ENCODE measurements around the gene STX1A. TPM values are rescaled to one million over a fixed set of nuclear protein-coding genes. Genes with fewer than 3 reads are reported as not detected.
A peak's percentile ranks its signal among the peaks of the same experiment; 100 is the strongest.

The STX1A gene
- total RNA-seq, 2 donors from 2014 or later, result 9.9 to 12.5 TPM

DNA sequence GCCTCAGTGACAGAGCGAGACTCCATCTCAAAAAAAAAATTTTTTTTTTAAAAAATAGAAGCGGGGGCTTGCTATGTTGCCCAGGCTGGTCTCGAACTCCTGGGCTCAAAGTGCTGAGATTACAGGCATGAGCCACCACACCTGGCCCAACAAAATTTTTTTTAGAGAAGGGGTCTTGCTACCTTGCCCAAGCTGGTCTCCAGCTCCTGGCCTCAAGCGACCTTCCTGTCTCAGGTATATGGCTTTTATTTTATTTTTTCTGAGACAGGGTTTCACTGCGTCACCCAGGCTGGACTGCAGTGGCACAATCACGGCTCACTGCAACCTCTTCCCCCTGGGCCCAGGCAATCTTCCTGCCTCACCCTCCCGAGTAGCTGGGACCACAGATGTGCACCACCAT is 20.7 kb upstream of the STX1A start:
- no peak overlapping the region for H3K4me3 ChIP-seq
- no peak for TF ChIP-seq POLR2A (IDR thresholded peaks at IDR 0.05)
- TF ChIP-seq, protein P1, sequence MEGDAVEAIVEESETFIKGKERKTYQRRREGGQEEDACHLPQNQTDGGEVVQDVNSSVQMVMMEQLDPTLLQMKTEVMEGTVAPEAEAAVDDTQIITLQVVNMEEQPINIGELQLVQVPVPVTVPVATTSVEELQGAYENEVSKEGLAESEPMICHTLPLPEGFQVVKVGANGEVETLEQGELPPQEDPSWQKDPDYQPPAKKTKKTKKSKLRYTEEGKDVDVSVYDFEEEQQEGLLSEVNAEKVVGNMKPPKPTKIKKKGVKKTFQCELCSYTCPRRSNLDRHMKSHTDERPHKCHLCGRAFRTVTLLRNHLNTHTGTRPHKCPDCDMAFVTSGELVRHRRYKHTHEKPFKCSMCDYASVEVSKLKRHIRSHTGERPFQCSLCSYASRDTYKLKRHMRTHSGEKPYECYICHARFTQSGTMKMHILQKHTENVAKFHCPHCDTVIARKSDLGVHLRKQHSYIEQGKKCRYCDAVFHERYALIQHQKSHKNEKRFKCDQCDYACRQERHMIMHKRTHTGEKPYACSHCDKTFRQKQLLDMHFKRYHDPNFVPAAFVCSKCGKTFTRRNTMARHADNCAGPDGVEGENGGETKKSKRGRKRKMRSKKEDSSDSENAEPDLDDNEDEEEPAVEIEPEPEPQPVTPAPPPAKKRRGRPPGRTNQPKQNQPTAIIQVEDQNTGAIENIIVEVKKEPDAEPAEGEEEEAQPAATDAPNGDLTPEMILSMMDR (IDR thresholded peaks at IDR 0.05), result no peak
- no peaks in the 10 kb centered on the region for H3K9me3 ChIP-seq
- no peaks in the 10 kb centered on the region for H3K27me3 ChIP-seq
- 88 to 97% methylated on average over 7 of the region's 7 CpGs for WGBS, 2 donors
- ATAC-seq (no peak), DNase-seq (no peak)
- intact Hi-C loops (cut with DNase I), result no loop called here
- H3K27ac ChIP-seq, result peak overlapping the region; percentile 51 to 100 (median 98)
- peaks cover 87% of the 10 kb centered on the region for H3K4me1 ChIP-seq
- H3K36me3 ChIP-seq (replicated peaks in 1 of 2; ENCODE audit: insufficient read depth in 1 of 2, low read depth in 2 of 2), result peaks cover 0 to 7% of the 10 kb centered on the region in 2 donors

DNA sequence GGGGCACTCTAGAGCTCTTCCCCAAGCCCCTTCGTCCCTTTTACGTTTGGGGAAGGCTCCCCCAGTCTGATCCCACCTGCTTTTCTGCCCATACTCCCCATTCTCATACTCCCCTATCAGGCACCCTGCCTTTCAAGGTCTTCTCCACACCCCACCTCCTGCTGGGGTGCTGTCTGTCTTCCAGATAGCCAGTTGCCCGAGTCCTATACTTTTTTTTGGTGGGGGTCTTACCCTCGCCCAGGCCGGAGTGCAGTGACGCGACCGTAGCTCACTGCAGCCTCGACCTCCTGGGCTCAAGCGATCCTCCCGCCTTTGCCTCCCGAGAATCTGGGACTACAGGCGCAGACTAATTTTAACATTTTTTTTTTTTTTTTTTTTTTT is 19.9 kb upstream of the STX1A start:
- DNase-seq (peak in 3 of 4 donors; percentile 36 to 46 (median 43)), ATAC-seq (no peak)
- Histone ChIP-seq H3K4me1 (peaks cover 88% of the 10 kb centered on the region), H3K27me3 (no peaks in the 10 kb centered on the region), H3K4me3 (peak overlapping the region in 1 of 2 donors; percentile 7), H3K27ac (peak overlapping the region; percentile 94 to 100 (median 98)), H3K9me3 (no peaks in the 10 kb centered on the region), H3K36me3 (replicated peaks in 1 of 2; ENCODE audit: insufficient read depth in 1 of 2, low read depth in 2 of 2) (peaks cover 0 to 7% of the 10 kb centered on the region in 2 donors)
- 22 to 28% methylated on average over 13 of the region's 13 CpGs for WGBS, 2 donors
- intact Hi-C loops (cut with DNase I), result no loop called here
- no peak for TF ChIP-seq POLR2A (IDR thresholded peaks at IDR 0.05)
- TF ChIP-seq, protein P1 (IDR thresholded peaks at IDR 0.05), result no peak

DNA sequence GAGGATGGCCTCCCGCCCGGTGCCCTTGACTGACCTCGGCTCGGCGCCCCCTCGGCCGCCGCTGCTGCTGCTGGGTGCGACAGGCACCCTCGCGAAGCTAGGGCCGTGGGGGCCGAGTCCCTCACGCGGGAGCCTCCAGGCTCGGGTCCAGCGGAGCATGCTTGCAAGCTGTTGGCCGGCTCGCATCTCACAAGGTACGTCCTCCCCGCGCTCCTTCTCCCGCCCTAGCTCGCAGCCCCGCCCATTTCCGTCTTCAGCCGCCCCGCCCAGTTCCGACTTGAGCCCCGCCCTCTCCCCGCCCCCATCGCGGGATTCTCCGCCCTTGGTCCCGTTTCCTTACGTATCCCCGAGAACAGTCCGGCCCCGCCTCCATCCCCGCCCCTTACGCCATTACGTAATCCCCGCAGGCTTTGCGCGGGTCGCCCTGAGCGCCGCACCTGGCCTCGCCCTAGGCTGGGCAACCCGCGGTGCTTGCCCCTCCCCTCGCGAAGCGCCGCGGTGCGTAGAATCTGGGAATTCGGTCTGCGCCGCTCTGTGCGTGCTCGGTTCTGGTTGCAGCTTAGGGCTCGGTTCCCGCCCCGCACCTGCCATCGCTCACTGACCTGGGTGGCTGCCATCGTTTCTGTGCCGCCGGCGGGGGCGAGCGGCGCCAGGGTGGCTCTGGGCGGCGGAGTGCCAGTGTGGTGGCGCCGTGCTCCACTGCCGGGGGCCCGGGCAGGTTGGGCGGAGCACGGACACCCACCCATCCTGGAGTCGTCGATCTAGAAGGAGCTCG is 19.3 kb upstream of the STX1A start, which contains the start of gene ABHD11:
Gene ABHD11, minus strand, starts transcription at position 191 of the 775 bp plus-strand sequence. Its CDS starts 32 bp downstream, at position 159.
- peak within 1 kb of the TSS; percentile 94 to 100 (median 98) for H3K27ac ChIP-seq

DNA sequence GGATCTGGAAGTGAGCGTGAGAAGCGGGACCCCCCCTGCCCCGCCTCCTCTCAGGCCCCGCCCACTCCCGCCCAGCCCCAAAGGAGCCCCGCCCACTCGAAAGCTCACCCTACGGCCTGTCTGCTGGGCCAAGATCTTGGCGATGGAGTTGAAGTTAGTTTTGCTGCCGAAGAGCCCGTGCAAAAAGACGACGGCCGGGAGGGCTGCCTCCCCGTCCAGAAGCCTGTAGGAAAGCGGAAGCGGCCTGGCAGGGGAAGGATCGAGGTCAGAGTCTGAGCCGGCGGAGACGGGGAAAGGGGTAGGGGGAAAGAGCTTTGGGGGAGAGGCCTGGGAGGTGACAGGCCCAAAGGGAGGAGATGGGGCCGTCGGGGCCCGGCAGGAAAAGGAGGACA is 18.7 kb upstream of the STX1A start:
- Histone ChIP-seq H3K4me3 (peak overlapping the region; percentile 49 to 87), H3K27me3 (no peaks in the 10 kb centered on the region), H3K27ac (peak overlapping the region; percentile 94 to 100 (median 98)), H3K9me3 (no peaks in the 10 kb centered on the region), H3K4me1 (peaks cover 77% of the 10 kb centered on the region), H3K36me3 (replicated peaks in 1 of 2; ENCODE audit: insufficient read depth in 1 of 2, low read depth in 2 of 2) (peaks cover 0 to 7% of the 10 kb centered on the region in 2 donors)
- no peak for ATAC-seq
- 0 to 1% methylated on average over 13 to 23 of the region's 24 CpGs for WGBS, 2 donors
- intact Hi-C loops (cut with DNase I), result no loop called here
- no peak for TF ChIP-seq POLR2A (IDR thresholded peaks at IDR 0.05)
- TF ChIP-seq, protein P1 (IDR thresholded peaks at IDR 0.05), result no peak
- DNase-seq, result peak; percentile 59 to 73 (median 66)

More for the DNA sequence above, 19.3 kb upstream of the STX1A start, which contains the start of gene ABHD11:
- Histone ChIP-seq H3K27me3 (no peaks in the 10 kb centered on the region), H3K9me3 (no peaks in the 10 kb centered on the region), H3K36me3 (replicated peaks in 1 of 2; ENCODE audit: insufficient read depth in 1 of 2, low read depth in 2 of 2) (peaks cover 0 to 7% of the 10 kb centered on the region in 2 donors), H3K4me3 (peak within 1 kb of the TSS; percentile 49 to 87), H3K4me1 (peaks cover 83% of the 10 kb centered on the region)
- TF ChIP-seq POLR2A (IDR thresholded peaks at IDR 0.05), result peak; percentile 98 to 99 (median 99)
- TF ChIP-seq, protein P1 (IDR thresholded peaks at IDR 0.05), result peak in 1 of 7 experiments; percentile 4
- DNase-seq (peak; percentile 98 to 100 (median 99)), ATAC-seq (peak; percentile 74)
- intact Hi-C loops (cut with DNase I), result no loop called here
- 0% methylated on average over 21 to 78 of the region's 84 CpGs for WGBS, 2 donors
